WERI-Rb-1 (cell line): ENCODE data around the gene SLC12A9.

Experiments used
- DNase-seq: peaks from one replicate; pipeline ENCODE4 v3.0.0-alpha.2; 2020
- H3K27ac ChIP-seq: fragments of 250-450 bp; sonication (Bioruptor Pico); 2 replicates; pipeline ENCODE4 v1.5.1; 2020; ENCODE audit warnings: mild to moderate bottlenecking, moderate library complexity
- H3K27me3 ChIP-seq: fragments of 250-450 bp; sonication (Bioruptor Pico); 2 replicates; pipeline ENCODE4 v1.5.1; 2021; ENCODE audit warnings: mild to moderate bottlenecking, low read depth, moderate library complexity; ENCODE audit not compliant: insufficient read depth, severe bottlenecking
- H3K36me3 ChIP-seq: fragments of 250-450 bp; sonication (Bioruptor Pico); 2 replicates; pipeline ENCODE4 v1.5.1; 2020; ENCODE audit warnings: mild to moderate bottlenecking, moderate library complexity
- H3K4me3 ChIP-seq: 2 replicates; pipeline ENCODE4 v1.5.1; 2011; ENCODE audit warnings: low read depth, mild to moderate bottlenecking, control low read depth, low read length
- H3K9me3 ChIP-seq: fragments of 250-450 bp; sonication (Bioruptor Pico); 2 replicates; pipeline ENCODE4 v1.5.1; 2021; ENCODE audit warnings: mild to moderate bottlenecking, moderate library complexity; ENCODE audit not compliant: severe bottlenecking
- TF ChIP-seq, protein P1 (sequence below): IDR thresholded peaks from 2 replicates; pipeline ENCODE4 v1.5.1; 2011; ENCODE audit warnings: low read depth, mild to moderate bottlenecking, control low read depth, inconsistent platforms, low read length

SLC12A9 gene

DNA sequence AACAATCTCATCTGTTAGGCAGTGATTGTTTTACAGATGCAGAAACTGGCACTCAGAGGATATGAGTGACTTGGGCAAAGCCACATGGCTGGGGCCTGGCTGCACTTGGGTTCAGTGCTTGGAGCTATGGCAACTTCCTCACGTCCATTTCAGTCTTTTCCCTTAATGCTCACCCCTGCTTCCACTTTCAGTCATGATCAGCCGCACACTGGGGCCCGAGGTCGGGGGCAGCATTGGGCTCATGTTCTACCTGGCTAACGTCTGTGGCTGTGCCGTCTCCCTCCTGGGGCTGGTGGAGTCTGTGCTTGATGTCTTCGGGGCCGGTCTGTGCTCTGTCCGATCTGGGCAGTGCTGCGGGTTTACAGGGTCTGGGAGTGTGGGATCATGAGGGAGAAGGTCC, 3.0 kb downstream of the SLC12A9 start:
- TF ChIP-seq, protein P1, sequence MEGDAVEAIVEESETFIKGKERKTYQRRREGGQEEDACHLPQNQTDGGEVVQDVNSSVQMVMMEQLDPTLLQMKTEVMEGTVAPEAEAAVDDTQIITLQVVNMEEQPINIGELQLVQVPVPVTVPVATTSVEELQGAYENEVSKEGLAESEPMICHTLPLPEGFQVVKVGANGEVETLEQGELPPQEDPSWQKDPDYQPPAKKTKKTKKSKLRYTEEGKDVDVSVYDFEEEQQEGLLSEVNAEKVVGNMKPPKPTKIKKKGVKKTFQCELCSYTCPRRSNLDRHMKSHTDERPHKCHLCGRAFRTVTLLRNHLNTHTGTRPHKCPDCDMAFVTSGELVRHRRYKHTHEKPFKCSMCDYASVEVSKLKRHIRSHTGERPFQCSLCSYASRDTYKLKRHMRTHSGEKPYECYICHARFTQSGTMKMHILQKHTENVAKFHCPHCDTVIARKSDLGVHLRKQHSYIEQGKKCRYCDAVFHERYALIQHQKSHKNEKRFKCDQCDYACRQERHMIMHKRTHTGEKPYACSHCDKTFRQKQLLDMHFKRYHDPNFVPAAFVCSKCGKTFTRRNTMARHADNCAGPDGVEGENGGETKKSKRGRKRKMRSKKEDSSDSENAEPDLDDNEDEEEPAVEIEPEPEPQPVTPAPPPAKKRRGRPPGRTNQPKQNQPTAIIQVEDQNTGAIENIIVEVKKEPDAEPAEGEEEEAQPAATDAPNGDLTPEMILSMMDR = no peak
- H3K27ac ChIP-seq = no peak overlapping the region
- H3K4me3 ChIP-seq = no peak overlapping the region
- DNase-seq = no peak
- H3K36me3 ChIP-seq = no peaks in the 10 kb centered on the region
- no peaks in the 10 kb centered on the region for H3K9me3 ChIP-seq
- H3K27me3 ChIP-seq = peaks cover 3% of the 10 kb centered on the region

DNA sequence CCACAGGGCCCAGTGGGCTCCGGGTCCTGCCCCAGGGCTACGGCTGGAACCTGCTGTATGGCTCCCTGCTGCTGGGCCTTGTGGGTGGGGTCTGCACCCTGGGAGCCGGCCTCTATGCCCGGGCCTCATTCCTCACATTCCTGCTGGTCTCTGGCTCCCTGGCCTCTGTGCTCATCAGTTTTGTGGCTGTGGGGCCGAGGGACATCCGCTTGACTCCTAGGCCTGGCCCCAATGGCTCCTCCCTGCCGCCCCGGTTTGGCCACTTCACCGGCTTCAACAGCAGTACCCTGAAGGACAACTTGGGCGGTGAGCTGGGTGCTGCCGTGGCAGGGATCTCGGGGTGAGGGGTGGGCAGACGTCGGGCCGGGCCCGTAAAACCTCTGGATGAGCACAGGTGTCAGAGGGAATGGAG, 4.4 kb downstream of the SLC12A9 start:
- Histone ChIP-seq H3K9me3 (no peaks in the 10 kb centered on the region), H3K27ac (no peak overlapping the region), H3K36me3 (no peaks in the 10 kb centered on the region), H3K27me3 (no peaks in the 10 kb centered on the region), H3K4me3 (no peak overlapping the region)
- no peak for DNase-seq
- TF ChIP-seq, protein P1 = no peak

DNA sequence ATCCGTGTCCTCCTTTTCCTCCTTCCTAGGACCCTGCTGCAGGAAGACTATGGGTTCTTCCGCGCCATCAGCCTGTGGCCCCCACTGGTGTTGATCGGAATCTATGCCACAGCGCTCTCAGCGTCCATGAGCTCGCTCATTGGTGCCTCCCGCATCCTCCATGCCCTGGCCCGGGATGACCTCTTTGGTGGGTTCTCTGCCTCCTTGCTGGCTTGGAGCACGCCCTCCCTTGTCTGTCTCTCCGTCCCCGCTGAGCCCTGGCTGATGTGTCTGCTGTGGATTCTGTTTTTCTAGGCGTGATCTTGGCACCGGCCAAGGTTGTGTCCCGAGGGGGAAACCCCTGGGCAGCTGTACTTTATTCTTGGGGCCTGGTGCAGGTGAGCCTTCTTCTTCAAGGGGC, 7.3 kb downstream of the SLC12A9 start:
- H3K4me3 ChIP-seq = no peak overlapping the region
- H3K27ac ChIP-seq = no peak overlapping the region
- H3K36me3 ChIP-seq = no peaks in the 10 kb centered on the region
- TF ChIP-seq, protein P1 = no peak
- no peaks in the 10 kb centered on the region for H3K9me3 ChIP-seq
- DNase-seq = no peak
- H3K27me3 ChIP-seq = no peaks in the 10 kb centered on the region

DNA sequence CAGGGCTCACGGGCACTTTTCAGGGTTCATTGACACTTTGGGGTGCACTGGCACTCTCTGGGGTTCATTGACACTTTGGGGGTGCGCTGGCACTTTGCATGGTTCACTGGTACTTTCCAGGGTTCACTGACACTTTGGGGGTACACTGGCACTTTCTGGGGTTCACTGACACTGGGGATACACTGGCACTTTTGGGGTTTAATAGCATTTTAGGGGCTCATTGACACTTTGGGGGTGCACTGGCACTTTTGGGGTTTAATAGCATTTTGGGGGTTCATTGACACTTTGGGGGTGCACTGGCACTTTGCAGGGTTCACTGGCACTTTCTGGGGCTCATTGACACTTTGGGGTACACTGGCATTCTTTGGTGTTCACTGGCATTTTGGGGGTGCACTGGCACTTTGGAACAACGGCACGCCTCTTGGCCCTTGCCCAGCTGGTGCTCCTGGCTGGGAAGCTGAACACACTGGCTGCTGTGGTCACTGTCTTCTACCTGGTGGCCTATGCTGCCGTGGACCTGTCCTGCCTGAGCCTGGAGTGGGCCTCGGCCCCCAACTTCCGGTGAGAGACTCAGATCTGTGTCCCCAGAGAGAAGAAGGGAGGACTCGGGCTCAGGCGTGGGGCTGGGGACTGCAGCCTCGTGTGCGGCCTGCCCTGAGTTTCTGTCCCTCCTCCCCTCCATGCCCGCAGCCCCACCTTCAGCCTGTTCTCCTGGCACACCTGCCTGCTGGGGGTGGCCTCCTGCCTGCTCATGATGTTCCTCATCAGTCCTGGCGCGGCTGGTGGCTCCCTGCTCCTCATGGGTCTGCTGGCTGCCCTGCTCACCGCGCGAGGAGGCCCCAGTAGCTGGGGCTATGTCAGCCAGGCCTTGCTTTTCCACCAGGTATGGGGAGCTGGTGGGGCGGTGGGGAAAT, 8.4 kb downstream of the SLC12A9 start:
- Histone ChIP-seq H3K27ac (no peak overlapping the region), H3K27me3 (no peaks in the 10 kb centered on the region), H3K9me3 (no peaks in the 10 kb centered on the region), H3K4me3 (no peak overlapping the region), H3K36me3 (no peaks in the 10 kb centered on the region)
- TF ChIP-seq, protein P1 = no peak
- no peak for DNase-seq

DNA sequence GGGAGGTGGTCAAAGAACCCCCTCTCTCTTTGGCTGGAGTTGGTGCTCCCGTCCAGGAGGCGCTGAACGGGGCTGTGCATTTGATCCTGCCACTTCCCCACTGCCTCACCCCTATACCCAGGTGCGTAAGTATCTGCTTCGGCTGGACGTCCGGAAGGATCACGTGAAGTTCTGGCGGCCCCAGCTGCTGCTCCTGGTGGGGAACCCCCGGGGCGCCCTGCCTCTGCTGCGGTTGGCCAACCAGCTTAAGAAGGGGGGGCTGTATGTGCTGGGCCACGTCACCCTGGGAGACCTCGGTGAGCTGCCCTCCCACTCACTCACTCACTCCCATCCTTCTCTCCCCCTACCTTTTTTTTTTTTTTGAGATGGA, 9.1 kb downstream of the SLC12A9 start:
- Histone ChIP-seq H3K4me3 (no peak overlapping the region), H3K36me3 (no peaks in the 10 kb centered on the region), H3K27ac (no peak overlapping the region), H3K27me3 (no peaks in the 10 kb centered on the region), H3K9me3 (no peaks in the 10 kb centered on the region)
- DNase-seq = no peak
- TF ChIP-seq, protein P1 = no peak
